Mucosa of rectum (tissue), 2 donors: Measurements from ENCODE around the gene CLCA4.
"Not testable (repeated sequence)": the region's sequence is repeated elsewhere in the genome, so short reads cannot be mapped to it uniquely, and the experiment has no call there.

Source experiments
- H3K27ac ChIP-seq, 2 donors: one replicate each; pipeline ENCODE4 v1.7.0; 2013; ENCODE audit warnings: inconsistent platforms in 2 of 2, low read depth in 2 of 2, low read length in 2 of 2
- H3K27me3 ChIP-seq, 2 donors: one replicate each; pipeline ENCODE4 v1.7.0; 2013; ENCODE audit warnings: low read length in 2 of 2; ENCODE audit not compliant: control insufficient read depth in 2 of 2, insufficient read depth in 2 of 2
- H3K36me3 ChIP-seq, 2 donors: one replicate each; pipeline ENCODE4 v1.7.0; 2013; ENCODE audit warnings: low read length in 2 of 2; ENCODE audit not compliant: control insufficient read depth in 2 of 2, insufficient read depth in 2 of 2
- H3K4me1 ChIP-seq, 2 donors: one replicate each; pipeline ENCODE4 v1.7.0; 2013; ENCODE audit warnings: low read length in 2 of 2, mild to moderate bottlenecking in 1 of 2; ENCODE audit not compliant: control insufficient read depth in 2 of 2, insufficient read depth in 2 of 2
- H3K4me3 ChIP-seq, 2 donors: one replicate each; pipeline ENCODE4 v1.7.0; 2013; ENCODE audit warnings: low read length in 2 of 2
- H3K9ac ChIP-seq, 2 donors: one replicate each; pipeline ENCODE4 v1.7.0; 2013; ENCODE audit warnings: low read length in 2 of 2, low read depth in 1 of 2, mild to moderate bottlenecking in 1 of 2
- H3K9me3 ChIP-seq, 2 donors: one replicate each; pipeline ENCODE4 v1.7.0; 2013; ENCODE audit warnings: low read length in 2 of 2; ENCODE audit not compliant: control insufficient read depth in 2 of 2
- donor health status: healthy.
- donor health status: Normal muscosa, but diverticular disease.

The CLCA4 gene

GRCh38 chr1:86546787-86547221 lies at the start of gene CLCA4:
Gene CLCA4 (plus strand): TSS chr1:86547078. CDS start chr1:86547120, 42 bp downstream.
- no peaks in the 10 kb centered on the region for H3K27me3 ChIP-seq
- no peak within 1 kb of the TSS for H3K9ac ChIP-seq
- peak within 1 kb of the TSS; percentile 10 to 57 for H3K4me3 ChIP-seq
- peak within 1 kb of the TSS in 1 of 2 donors; percentile 1 for H3K27ac ChIP-seq
- H3K4me1 ChIP-seq: peaks cover 0 to 10% of the 10 kb centered on the region in 2 donors
- no peaks in the 10 kb centered on the region for H3K9me3 ChIP-seq
- H3K36me3 ChIP-seq: no peaks in the 10 kb centered on the region

DNA sequence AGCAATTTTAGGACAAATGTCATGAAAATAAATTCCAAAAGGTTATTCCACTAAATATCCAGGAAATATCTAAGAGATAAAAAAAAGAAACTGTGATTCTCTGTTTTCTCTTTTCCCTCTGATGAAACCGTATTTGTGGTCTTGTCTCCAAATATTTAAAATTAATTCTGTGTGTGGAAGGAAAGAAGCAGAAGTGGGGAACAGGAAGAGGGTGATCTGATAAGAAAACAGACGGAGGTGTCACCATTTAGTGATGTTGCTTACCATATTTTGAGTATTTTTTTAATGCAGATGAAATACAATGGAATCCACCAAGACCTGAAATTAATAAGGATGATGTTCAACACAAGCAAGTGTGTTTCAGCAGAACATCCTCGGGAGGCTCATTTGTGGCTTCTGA lies 48.6 kb upstream of the CLCA4 start:
- Histone ChIP-seq H3K27me3 (no peaks in the 10 kb centered on the region), H3K9me3 (no peaks in the 10 kb centered on the region), H3K9ac (no peak overlapping the region), H3K4me1 (peaks cover 2 to 13% of the 10 kb centered on the region in 2 donors), H3K4me3 (no peak overlapping the region), H3K27ac (no peak overlapping the region), H3K36me3 (no peaks in the 10 kb centered on the region)

DNA sequence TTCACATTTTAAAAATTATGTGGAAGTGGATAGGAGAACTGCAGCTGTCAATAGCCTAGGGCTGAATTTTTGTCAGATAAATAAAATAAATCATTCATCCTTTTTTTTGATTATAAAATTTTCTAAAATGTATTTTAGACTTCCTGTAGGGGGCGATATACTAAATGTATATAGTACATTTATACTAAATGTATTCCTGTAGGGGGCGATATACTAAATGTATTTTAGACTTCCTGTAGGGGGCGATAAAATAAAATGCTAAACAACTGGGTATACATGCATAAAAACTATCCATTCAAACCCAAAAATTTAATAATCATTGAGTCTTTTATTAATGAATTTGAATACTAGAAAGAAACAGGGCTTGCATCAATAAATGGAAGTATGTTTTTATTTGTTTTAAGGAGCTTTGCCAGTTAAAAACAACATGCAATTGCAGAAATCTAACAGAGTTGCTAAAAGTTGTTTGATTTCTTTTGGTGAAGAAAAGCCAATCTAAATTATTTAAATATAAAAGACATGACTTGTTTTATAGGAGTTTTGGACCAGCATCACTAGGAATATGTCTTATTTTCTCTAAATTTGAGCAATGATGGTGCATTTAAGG lies 46.8 kb upstream of the CLCA4 start:
- H3K36me3 ChIP-seq: no peaks in the 10 kb centered on the region
- no peaks in the 10 kb centered on the region for H3K27me3 ChIP-seq
- no peak overlapping the region for H3K4me3 ChIP-seq
- H3K4me1 ChIP-seq: peaks cover 2 to 24% of the 10 kb centered on the region in 2 donors
- no peak overlapping the region for H3K27ac ChIP-seq
- H3K9ac ChIP-seq: no peak overlapping the region
- no peaks in the 10 kb centered on the region for H3K9me3 ChIP-seq

- Histone ChIP-seq H3K27me3 (no peaks in the 10 kb centered on the region), H3K27ac (no peak overlapping the region), H3K9ac (no peak overlapping the region), H3K36me3 (no peaks in the 10 kb centered on the region), H3K4me1 (peaks cover 2 to 27% of the 10 kb centered on the region in 2 donors), H3K4me3 (no peak overlapping the region), H3K9me3 (no peaks in the 10 kb centered on the region)
These were observed 46.2 kb upstream of the CLCA4 start for GRCh38 chr1:86500714-86501113.

GRCh38 chr1:86502125-86502646 lies 44.7 kb upstream of the CLCA4 start:
- not testable (repeated sequence) for H3K9me3 ChIP-seq, H3K36me3 ChIP-seq, H3K27me3 ChIP-seq
- H3K4me3 ChIP-seq: peak overlapping the region; percentile 40 to 67
- H3K9ac ChIP-seq: peak overlapping the region in 1 of 2 donors; percentile 23
- H3K27ac ChIP-seq: peak overlapping the region in 1 of 2 donors; percentile 13
- H3K4me1 ChIP-seq: peaks cover 2 to 35% of the 10 kb centered on the region in 2 donors

DNA sequence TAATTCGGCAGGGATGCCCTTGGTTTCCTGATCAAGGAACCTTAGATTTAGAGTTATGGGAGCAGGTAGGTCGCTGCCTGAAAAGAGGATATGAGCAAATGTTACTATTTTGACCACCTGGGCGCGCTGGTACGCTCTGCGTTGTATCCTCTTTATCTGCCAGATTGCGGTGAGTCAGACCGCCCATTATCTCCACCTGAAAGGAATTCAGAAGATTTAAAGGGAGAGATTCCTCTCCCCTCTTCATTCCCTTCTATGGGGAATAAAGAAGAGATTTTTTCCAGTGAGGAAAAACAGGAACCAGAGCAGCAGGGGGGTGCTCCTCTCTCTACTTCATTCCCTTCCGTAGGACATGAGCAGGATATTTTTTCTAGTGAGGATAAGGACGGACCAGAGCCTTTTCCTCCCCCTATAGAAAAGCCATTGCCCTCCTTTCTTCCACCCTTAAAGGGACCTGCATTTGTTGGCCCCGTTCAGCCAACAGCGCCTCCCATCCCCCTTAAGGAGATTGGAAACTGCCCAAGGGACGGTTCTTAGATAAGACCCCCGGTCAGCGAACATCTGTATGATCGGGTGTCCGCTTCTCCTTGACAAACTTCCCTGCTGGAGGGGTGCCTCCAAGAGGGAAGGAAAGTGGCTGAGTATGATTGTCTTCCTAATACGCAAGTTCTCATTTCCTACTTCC lies 44.0 kb upstream of the CLCA4 start:
- Histone ChIP-seq H3K36me3 (no peaks in the 10 kb centered on the region), H3K27ac (peak overlapping the region; percentile 13 to 45), H3K4me3 (peak overlapping the region; percentile 40 to 67), H3K4me1 (peaks cover 2 to 37% of the 10 kb centered on the region in 2 donors), H3K9ac (peak overlapping the region; percentile 14 to 23), H3K27me3 (no peaks in the 10 kb centered on the region), H3K9me3 (no peaks in the 10 kb centered on the region)

DNA sequence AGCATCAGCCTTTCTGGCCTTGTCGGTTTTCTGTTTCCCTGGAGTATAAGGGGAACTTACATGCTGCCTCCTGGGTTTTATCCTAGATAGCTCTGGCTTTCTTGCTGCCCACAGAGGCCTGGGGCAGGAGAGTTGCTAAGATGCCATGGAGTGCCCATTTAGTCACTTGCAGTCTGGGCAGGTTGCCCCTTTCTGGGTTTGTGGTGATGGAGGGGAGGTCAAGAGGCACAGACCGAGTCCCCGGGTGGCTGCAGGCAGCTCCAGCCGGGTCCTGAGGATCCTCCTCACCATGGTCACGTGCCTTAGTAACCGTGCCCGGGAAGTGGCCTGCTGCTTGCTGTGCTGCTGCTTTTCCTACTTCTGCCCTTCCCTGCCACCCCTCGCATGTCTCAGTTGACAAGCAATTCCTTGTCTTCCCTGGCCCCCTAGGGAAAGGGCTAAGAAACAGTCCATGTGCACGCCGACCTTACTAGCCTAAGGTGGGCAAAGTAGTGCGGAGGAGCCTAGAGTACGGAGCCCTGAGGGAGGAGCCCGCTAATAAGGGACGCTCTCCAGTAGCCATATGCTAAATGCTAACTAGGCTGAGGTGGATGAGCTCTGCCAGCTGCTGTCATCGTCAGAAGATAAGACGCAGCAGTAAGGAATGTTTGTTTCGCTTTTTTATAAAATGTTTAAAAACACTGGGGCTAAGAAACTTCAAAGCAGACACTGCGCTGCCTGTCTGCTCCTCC lies 43.3 kb upstream of the CLCA4 start:
- Histone ChIP-seq H3K9me3 (no peaks in the 10 kb centered on the region), H3K27ac (peak overlapping the region; percentile 1 to 45), H3K27me3 (no peaks in the 10 kb centered on the region), H3K9ac (no peak overlapping the region), H3K4me1 (peaks cover 2 to 37% of the 10 kb centered on the region in 2 donors), H3K4me3 (peak overlapping the region; percentile 12 to 56), H3K36me3 (no peaks in the 10 kb centered on the region)

- Histone ChIP-seq H3K9me3 (no peaks in the 10 kb centered on the region), H3K4me3 (peak overlapping the region; percentile 34 to 56), H3K36me3 (no peaks in the 10 kb centered on the region), H3K4me1 (peaks cover 2 to 37% of the 10 kb centered on the region in 2 donors), H3K27me3 (no peaks in the 10 kb centered on the region), H3K27ac (peak overlapping the region; percentile 45 to 52), H3K9ac (no peak overlapping the region)
These were observed 42.8 kb upstream of the CLCA4 start for GRCh38 chr1:86504137-86504479.

- Histone ChIP-seq H3K9ac (no peak overlapping the region), H3K27ac (peak overlapping the region in 1 of 2 donors; percentile 52), H3K4me1 (peaks cover 2 to 37% of the 10 kb centered on the region in 2 donors), H3K9me3 (no peaks in the 10 kb centered on the region), H3K27me3 (no peaks in the 10 kb centered on the region), H3K36me3 (no peaks in the 10 kb centered on the region), H3K4me3 (no peak overlapping the region)
These were observed 41.8 kb upstream of the CLCA4 start for GRCh38 chr1:86504895-86505563.
